Smooth muscle cell (in vitro differentiated cells): ENCODE data around the gene NDUFB10. TPM values are rescaled to one million over a fixed set of nuclear protein-coding genes. Genes with fewer than 3 reads are reported as not detected.

Source experiments
- DNase-seq: peaks from one replicate; lab custom pipeline; 2025; ENCODE audit not compliant: unreplicated experiment; lab: John Stamatoyannopoulos, UW
- H2AFZ ChIP-seq: fragments of 200-600 bp; sonication (generic); 2 replicates; pipeline ENCODE4 v1.6.0; 2016; ENCODE audit warnings: antibody characterized with exemption, low read depth, mild to moderate bottlenecking
- H3F3A ChIP-seq: fragments of 200-600 bp; sonication (generic); 2 replicates; pipeline ENCODE4 v1.6.0; 2017; ENCODE audit warnings: antibody characterized with exemption, low read depth
- H3K27ac ChIP-seq: fragments of 200-600 bp; sonication (generic); 2 replicates; pipeline ENCODE4 v1.5.1; 2016; ENCODE audit warnings: low read depth, mild to moderate bottlenecking
- H3K27me3 ChIP-seq: fragments of 200-600 bp; sonication (generic); 2 replicates; pipeline ENCODE4 v1.6.1; 2016; ENCODE audit warnings: low read depth, mild to moderate bottlenecking
- H3K36me3 ChIP-seq: fragments of 200-600 bp; sonication (generic); 2 replicates; pipeline ENCODE4 v1.5.1; 2016; ENCODE audit warnings: low read depth
- H3K4me1 ChIP-seq: fragments of 200-600 bp; sonication (generic); 2 replicates; pipeline ENCODE4 v1.5.1; 2016; ENCODE audit warnings: low read depth
- H3K4me2 ChIP-seq: fragments of 200-600 bp; sonication (generic); 2 replicates; pipeline ENCODE4 v1.6.0; 2016; ENCODE audit warnings: mild to moderate bottlenecking
- H3K4me3 ChIP-seq: fragments of 200-600 bp; sonication (generic); 2 replicates; pipeline ENCODE4 v1.5.1; 2016; ENCODE audit warnings: mild to moderate bottlenecking
- H3K79me2 ChIP-seq: fragments of 200-600 bp; sonication (generic); 2 replicates; pipeline ENCODE4 v1.6.0; 2016; ENCODE audit warnings: low read depth, mild to moderate bottlenecking
- H3K9ac ChIP-seq: fragments of 200-600 bp; sonication (generic); 2 replicates; pipeline ENCODE4 v1.6.0; 2016; ENCODE audit warnings: low read depth
- H3K9me3 ChIP-seq: fragments of 200-600 bp; sonication (generic); replicated peaks from 2 replicates; pipeline ENCODE4 v1.5.1; 2016; ENCODE audit warnings: low read depth
- H4K20me1 ChIP-seq: fragments of 200-600 bp; sonication (generic); 2 replicates; pipeline ENCODE4 v1.6.0; 2016; ENCODE audit warnings: low read depth
- WGBS: methylation state at CpG from one replicate; pipeline ENCODE4 v1.1.7; 2016; ENCODE audit warnings: low lambda C conversion rate; 5-methylcytosine and 5-hydroxymethylcytosine counted together
- polyA plus RNA-seq: library from polyadenylated mRNA; unstranded; fragments of >200 nt; fragmentation: Nextera tagmentation; extraction: Ambion mirVana; gene quantifications from 2 replicates; pipeline ENCODE4 v1.2.1, GENCODE V29; 2016
- total RNA-seq: library from RNA; depleted of rRNA; stranded (reverse); fragments of >200 nt; gene quantifications from 2 replicates; pipeline ENCODE4 v1.2.3, GENCODE V29; 2014
- TF ChIP-seq, protein P1 (sequence below): fragments of 200-600 bp; sonication (generic); IDR thresholded peaks from 2 replicates; pipeline ENCODE4 v1.5.1; 2017; ENCODE audit warnings: borderline replicate concordance, mild to moderate bottlenecking, antibody characterized with exemption; ENCODE audit not compliant: insufficient read depth, poor library complexity, severe bottlenecking

NDUFB10 gene
- total and polyA plus RNA-seq, 2 experiments from 2014 or later, result 176 to 295 TPM

- 83% methylated on average over 25 of the region's 25 CpGs for WGBS
- Histone ChIP-seq H3K79me2 (no peaks in the 10 kb centered on the region), H2AFZ (no peak overlapping the region), H3K27me3 (peaks cover 45% of the 10 kb centered on the region), H3F3A (no peaks in the 10 kb centered on the region), H3K4me3 (no peak overlapping the region), H3K4me1 (peaks cover 10% of the 10 kb centered on the region), H4K20me1 (no peaks in the 10 kb centered on the region), H3K27ac (no peak overlapping the region), H3K36me3 (no peaks in the 10 kb centered on the region), H3K9ac (no peak overlapping the region), H3K4me2 (no peak overlapping the region), H3K9me3 (no peaks in the 10 kb centered on the region)
- TF ChIP-seq, protein P1, sequence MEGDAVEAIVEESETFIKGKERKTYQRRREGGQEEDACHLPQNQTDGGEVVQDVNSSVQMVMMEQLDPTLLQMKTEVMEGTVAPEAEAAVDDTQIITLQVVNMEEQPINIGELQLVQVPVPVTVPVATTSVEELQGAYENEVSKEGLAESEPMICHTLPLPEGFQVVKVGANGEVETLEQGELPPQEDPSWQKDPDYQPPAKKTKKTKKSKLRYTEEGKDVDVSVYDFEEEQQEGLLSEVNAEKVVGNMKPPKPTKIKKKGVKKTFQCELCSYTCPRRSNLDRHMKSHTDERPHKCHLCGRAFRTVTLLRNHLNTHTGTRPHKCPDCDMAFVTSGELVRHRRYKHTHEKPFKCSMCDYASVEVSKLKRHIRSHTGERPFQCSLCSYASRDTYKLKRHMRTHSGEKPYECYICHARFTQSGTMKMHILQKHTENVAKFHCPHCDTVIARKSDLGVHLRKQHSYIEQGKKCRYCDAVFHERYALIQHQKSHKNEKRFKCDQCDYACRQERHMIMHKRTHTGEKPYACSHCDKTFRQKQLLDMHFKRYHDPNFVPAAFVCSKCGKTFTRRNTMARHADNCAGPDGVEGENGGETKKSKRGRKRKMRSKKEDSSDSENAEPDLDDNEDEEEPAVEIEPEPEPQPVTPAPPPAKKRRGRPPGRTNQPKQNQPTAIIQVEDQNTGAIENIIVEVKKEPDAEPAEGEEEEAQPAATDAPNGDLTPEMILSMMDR, result no peak
- DNase-seq, result no peak
These were observed 43.4 kb upstream of the NDUFB10 start for GRCh38 chr16:1915732-1916639.

- H3K4me3 ChIP-seq, result no peak overlapping the region
- H3K9me3 ChIP-seq, result no peaks in the 10 kb centered on the region
These were observed 42.7 kb upstream of the NDUFB10 start for GRCh38 chr16:1916640-1916990.

GRCh38 chr16:1917056-1917664, 42.2 kb upstream of the NDUFB10 start:
- Histone ChIP-seq H3K27me3 (peaks cover 50% of the 10 kb centered on the region), H2AFZ (no peak overlapping the region), H3K79me2 (no peaks in the 10 kb centered on the region), H3F3A (no peaks in the 10 kb centered on the region), H3K9me3 (no peaks in the 10 kb centered on the region), H3K4me2 (no peak overlapping the region), H4K20me1 (no peaks in the 10 kb centered on the region), H3K4me3 (no peak overlapping the region), H3K4me1 (peaks cover 10% of the 10 kb centered on the region), H3K27ac (no peak overlapping the region), H3K9ac (no peak overlapping the region), H3K36me3 (no peaks in the 10 kb centered on the region)
- 32% methylated on average over 22 of the region's 22 CpGs for WGBS
- TF ChIP-seq, protein P1, result no peak
- DNase-seq, result no peak

More at GRCh38 chr16:1916640-1916990, 42.7 kb upstream of the NDUFB10 start:
- peaks cover 10% of the 10 kb centered on the region for H3K4me1 ChIP-seq
- no peaks in the 10 kb centered on the region for H4K20me1 ChIP-seq
- 50% methylated on average over 1 of the region's 5 CpGs for WGBS
- H3F3A ChIP-seq, result no peaks in the 10 kb centered on the region
- DNase-seq, result no peak
- peaks cover 50% of the 10 kb centered on the region for H3K27me3 ChIP-seq
- no peaks in the 10 kb centered on the region for H3K79me2 ChIP-seq
- H2AFZ ChIP-seq, result no peak overlapping the region
- no peak overlapping the region for H3K9ac ChIP-seq
- TF ChIP-seq, protein P1, result no peak
- no peak overlapping the region for H3K4me2 ChIP-seq
- no peaks in the 10 kb centered on the region for H3K36me3 ChIP-seq
- no peak overlapping the region for H3K27ac ChIP-seq
